D341Med (cell line): Measurements from ENCODE around the gene TMOD2.

Experiments used
- DNase-seq: peaks from one replicate; pipeline ENCODE4 v3.0.0; 2012; ENCODE audit warnings: low spot score

The TMOD2 gene

GRCh38 chr15:51818150-51818549 is 66.8 kb downstream of the TMOD2 start:
- no peak for DNase-seq

GRCh38 chr15:51825698-51826097 is 74.3 kb downstream of the TMOD2 start:
- no peak for DNase-seq

- peak; percentile 21 for DNase-seq
These were observed 77.4 kb downstream of the TMOD2 start for GRCh38 chr15:51828621-51829375.

DNA sequence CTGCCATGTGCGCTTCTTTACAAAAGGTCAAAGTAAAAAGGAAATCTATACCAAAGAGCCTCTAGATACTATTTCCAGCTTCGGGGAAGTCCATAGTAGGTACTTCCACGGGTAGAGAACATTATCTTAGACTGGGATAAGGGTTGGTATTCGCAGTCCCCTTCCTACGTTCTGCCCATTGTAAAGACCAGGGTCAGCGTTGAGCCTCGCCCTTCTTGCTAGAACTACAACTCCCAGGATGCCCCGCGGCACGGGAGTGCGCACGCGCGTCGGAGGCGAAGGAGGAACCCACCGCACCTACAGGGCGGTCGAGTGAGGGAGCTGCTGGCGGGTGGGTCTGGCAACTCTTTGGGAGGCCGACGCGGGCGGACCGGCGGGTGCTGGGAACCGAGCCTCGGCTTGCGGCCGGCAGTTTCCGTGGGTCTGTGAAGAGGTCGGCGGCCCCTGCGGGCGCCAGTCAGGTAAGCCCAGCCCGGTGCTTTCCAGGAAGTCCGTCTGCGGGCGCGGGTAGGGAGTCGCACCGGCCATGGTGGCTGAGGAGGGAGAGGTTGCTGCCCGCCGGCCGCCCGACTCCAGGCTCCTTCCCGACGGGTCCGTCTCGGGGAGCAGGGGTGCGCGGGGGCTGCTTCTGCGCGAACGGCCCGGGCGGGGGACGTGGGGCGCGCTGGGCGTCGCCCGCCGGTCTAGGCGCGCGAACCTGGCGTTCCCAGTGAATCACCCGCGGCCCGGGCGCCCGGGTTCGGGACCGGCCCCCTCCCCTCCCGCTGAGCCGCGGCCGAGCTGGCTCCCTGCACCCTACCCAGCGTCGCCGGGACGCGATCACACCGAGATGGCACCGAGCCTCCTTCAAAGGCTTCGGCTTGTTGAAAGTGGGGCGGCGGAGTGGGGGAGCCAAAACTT is 78.2 kb downstream of the TMOD2 start, which contains the start of gene TMOD3:
Gene TMOD3 (plus strand): TSS at position 278 of the 900 bp plus-strand sequence. CDS start 33,232 bp downstream, outside the sequence.
- DNase-seq, result peak; percentile 99

DNA sequence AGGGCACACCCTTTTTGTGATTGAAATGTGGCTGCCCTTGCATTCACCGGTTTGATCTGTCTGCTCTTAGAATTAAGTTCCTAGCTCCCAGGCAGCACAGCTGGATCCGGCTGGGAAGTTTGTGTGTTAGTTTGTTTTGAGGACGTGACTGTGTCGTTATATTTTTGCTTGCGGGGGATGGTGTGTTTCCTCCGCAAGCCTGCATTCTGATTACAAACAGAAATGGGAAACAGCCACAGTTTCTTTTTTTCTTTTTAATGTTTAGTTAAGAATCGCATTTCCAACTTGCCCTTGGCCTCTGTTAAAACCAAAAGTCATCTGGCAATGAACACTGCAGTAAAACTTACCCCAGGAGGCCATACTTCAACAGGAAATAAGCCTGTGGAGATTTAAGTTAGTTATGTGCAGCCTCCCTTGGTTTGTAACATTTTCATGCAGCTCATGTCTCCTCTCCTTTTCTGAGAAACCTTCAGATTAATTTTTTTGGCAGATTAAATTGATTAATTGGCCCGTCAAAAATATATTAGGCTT is 78.9 kb downstream of the TMOD2 start:
- no peak for DNase-seq

DNA sequence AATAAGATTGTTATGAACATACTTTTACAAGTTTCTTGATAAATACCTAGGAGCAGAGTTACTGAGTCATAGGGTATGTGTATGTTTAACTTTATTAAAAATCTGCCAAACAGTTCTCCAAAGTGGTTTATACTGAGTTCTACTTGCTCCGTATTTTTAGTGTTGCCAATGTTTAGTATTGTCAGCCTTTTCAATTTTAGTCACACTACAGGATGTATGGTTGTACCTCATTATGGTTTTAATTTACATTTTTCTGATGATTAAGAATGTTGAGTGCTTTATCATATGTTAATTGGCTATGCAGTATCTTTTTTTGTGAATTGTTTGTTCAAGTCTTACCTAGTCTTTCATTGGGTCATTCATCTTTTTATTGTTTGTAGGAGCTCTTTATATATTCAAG is 82.4 kb downstream of the TMOD2 start:
- DNase-seq, result no peak

GRCh38 chr15:51837792-51838251 is 86.4 kb downstream of the TMOD2 start:
- no peak for DNase-seq

GRCh38 chr15:51838270-51838669 is 86.9 kb downstream of the TMOD2 start:
- DNase-seq, result no peak

DNA sequence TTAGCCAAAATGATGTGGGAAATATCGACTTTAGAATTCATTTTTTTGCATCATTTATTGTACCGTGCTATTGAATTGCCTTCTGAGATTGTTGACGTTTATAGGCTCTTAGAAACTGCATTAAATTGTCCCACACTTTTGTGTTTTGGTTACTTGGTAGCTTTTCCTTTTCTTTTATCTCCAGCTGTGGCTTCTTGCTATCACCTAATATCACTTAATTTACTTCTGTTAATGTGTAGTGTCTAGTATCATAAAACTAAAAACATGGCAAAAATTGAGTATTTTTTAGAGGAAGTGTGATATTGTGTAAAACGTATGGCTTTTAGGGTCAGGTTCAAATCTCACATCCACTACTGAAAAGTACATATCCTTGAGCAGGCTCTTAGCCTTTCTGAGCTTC is 89.3 kb downstream of the TMOD2 start:
- DNase-seq, result no peak

DNA sequence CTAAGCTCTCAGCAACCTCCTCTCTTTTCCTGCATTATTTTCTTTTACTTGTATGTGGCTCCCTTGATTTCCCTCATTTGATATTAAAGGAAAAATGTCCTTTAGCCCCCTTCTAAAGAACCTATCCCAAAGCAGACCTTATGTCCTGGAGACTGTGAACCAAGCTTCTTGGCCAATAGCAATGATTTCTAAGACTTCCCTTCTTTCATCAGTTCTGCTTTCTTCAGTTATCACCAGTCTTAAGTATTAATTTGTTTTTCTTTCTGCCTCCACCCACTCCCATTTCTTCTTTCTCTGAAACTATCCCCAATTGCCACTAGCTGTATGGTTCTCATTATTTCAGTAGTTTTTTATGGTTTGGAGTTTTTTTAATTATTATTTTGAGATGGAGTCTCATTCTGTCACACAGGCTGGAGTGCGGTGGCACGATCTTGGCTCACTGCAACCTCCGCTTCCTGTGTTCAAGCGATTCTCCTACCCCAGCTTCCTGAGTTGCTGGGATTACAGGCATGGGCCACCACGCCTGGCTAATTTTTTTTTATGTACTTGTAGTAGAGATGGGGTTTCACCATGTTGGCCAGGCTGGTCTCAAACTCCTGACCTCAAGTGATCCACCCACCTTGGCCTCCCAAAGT is 90.1 kb downstream of the TMOD2 start:
- DNase-seq, result no peak

GRCh38 chr15:51842265-51842664 is 90.9 kb downstream of the TMOD2 start:
- DNase-seq, result no peak

DNA sequence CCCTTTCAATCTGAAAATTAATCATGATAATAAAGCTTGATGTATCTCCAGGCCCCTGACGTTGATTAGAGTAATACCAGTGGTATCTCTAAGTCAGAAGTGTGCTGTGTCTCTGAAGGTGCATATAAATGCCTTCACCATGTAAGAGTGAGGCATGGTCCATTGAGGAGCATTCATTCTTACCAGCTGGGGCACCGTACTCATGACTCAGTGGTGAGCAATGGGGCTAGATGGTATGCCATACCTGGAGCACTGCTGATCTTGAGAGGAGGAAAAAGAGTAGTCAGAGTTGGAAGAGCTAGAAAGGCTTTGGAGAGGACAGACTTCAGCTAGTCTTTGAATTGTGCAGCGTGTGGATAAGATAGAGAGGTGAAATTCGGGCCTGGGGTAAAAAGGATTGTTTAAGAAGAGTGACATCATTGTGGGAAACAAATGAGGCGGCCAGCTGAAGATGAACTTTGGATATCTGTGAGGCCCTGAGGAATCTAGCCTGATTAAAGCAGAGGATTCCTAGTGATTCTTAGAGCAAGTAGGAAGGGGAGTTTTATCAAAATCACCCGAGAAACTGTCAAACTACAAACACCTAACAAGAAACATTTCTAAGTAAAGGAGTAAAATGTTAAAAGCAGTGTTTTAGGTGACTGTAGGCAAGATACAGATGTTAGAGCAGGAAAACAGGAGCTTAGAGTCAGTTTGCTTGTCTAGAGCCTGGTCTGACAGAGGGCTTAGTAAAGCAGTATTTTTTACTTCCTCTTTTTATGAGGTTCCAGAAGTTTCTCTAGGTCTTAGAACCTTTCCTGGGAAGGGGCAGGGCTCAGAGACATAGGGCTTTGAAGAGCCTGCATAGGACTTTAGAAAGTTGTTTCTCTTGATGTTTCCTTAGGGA is 91.7 kb downstream of the TMOD2 start:
- DNase-seq, result no peak

GRCh38 chr15:51844747-51845426 is 93.5 kb downstream of the TMOD2 start:
- no peak for DNase-seq

DNA sequence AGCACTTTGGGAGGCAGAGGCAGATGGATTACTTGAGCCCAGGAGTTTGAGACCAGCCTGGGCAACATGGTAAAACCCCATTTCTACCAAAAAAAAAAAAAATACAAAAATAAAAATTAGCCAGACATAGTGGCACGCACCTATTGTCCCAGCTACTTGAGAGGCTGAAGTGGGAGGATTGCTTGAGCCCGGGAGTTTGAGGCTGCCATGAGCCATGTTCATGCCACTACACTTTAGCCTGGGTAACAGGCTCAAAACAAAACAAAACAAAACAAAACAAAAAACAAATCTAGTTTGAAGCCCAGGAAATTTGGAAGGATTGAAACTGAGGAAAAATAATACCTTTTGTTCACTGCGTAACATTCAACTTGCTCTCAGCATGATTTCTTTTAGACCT is 94.7 kb downstream of the TMOD2 start:
- no peak for DNase-seq

DNA sequence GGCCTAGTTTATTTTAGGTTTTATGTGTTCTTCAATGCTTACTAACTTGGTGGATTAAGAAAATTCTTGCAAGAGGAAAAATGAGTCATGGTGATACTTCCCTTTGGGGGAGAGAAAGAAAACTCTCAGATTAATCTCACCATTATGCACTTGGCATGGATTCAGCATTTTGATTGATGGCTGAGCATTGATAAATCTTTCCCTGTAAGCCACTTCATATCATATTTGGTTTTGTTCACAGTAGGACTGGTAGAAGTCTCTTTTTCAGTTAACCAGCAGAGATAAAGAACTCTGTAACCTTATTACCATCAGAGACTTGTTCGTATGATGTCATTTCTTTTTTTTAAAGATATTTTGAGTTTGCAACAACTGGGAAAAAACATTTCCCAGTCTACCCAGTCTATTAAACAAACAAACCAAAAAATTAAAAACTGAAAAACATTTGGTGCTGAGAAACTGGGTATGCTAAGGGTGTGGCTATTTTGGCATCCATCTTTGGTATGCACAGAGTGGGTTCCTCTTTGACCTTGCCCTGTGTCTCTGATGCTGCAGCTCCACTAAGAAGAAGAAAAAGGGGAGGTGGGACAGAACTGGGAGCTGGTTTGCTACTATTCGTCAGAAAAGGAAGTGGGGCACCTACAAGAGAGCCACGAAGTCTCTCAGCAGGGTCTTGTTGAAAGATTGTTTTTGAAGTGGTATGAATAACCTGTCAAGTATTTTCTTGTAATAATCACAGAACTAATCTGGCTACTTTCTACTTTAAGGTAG is 95.2 kb downstream of the TMOD2 start:
- no peak for DNase-seq

- DNase-seq, result no peak
These were observed 97.4 kb downstream of the TMOD2 start for GRCh38 chr15:51848811-51849210.

DNA sequence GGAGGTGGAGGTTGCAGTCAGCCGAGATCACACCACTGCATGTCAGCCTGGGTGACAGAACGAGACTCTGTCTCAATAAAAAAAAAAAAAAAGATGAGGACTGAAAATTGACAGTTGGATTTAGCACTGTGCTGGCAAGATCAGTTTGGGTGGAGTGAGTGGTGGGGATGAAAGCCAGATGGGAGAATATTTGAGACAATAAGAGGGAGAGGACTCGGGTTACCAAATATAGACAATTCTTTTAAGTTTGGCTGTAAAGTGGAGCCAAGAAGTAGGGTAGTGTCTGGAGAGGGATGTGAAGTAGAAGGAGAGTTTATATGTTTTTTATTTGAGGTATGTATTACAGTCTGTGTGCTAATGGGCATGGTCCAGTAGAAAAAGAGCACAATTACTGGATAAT is 98.5 kb downstream of the TMOD2 start:
- DNase-seq, result no peak

GRCh38 chr15:51853998-51854397 is 102.6 kb downstream of the TMOD2 start:
- no peak for DNase-seq

- DNase-seq, result no peak
These were observed 104.2 kb downstream of the TMOD2 start for GRCh38 chr15:51855612-51856011.
